ENCODE measurements around the gene KRTAP3-2.
"Not testable (repeated sequence)": the region's sequence is repeated elsewhere in the genome, so short reads cannot be mapped to it uniquely, and the experiment has no call there.

The KRTAP3-2 gene

DNA sequence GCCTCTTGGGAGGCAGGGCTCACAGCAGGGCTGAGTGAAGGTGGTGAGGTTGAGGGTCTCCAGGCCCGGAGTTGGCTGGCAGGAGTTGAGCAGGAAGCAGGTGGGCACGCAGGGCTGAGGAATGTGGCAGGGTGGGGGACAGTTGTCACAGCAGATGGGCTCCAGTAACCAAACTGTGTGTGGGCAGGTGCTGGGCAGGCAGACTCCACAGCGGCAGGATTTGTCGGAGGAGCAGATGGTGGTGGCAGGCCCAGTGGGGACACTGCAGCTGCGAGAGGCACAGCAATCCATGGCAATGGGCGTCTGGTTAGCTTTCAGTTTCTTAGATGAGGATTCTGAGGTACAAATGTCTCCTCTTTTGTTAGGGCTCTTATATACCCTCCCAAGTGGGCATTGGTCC is at the start of gene KRTAP3-2:
KRTAP3-2 (minus strand) TSS at position 344 of the 400 bp plus-strand sequence; CDS start at position 291, 53 bp downstream.
- not testable (repeated sequence) for DNase-seq (ENCODE audit: low read depth in 2 of 2)

DNA sequence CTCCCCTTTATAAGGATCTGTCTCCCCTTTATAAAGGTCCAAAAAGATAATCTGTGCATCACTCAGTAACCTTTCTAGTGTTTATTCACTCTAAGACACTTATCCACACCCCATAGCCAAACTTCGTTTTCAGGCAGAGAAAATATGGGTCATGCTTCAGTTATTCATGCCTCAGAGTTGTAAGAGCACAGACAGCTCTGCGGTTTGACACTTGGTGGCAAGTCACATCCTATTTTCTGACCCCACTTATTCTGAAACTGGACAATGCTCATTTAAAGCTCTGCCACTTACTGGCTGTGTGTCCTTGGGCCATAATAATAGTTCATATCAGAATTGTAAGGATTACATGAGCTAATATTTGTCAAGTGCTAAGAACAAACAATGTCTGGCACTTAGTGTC is 49.4 kb upstream of the KRTAP3-2 start:
- DNase-seq (ENCODE audit: low read depth in 2 of 2) = no peak

DNA sequence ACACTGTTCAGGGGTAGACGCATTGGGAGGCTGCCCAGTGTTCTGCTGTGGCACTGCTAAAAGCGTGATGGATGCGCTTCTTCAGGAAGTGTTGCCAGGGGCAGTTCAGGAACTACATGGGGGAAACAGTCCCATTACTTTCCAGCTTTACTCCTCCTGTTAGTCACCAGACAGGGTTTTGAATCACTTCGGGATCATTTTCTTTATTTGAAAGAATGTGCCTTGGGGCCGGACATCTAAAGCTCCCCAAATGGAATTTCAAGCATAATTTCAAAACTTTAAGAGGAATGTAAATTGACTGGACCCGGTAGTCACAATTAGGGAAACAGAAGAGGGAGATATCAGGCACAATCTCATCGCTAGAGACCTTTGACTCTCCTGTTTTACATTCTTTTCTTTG is 48.7 kb upstream of the KRTAP3-2 start:
- no peak for DNase-seq (ENCODE audit: low read depth in 2 of 2)

DNA sequence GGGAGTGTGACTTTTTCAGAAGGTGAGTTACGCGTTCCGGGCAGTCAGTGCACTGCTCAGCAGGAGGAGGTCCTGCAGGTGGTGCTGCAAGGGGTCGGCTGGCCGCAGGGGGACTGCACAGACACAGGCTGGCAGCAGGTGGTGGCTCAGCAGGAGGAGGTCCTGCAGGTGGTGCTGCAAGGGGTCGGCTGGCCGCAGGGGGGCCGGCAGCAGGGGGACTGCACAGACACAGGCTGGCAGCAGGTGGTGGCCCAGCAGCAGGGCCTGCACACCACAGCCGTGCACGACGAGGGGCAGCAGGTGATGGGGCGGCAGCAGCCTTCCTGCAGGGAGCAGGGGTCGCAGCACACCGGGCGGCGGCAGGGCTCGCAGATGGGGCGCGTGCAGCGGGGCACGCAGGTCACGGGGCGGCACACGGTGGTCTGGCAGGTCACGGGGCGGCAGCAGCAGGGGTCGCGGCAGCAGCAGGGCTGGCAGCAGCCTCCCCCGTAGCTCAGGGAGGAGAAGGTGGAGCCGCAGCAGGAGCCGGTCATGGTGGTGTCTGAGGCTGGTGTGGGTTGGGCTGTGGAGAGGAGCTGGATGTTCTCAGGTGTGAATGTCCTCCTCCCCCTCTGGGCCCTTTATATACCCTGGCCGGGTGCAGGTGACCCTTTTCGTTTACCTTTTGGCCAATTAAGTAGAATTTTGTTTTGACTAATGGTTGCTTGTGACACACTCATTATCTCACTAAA is 47.2 kb upstream of the KRTAP3-2 start, which contains the start of gene KRTAP2-1:
KRTAP2-1 (minus strand) TSS at position 582 of the 731 bp plus-strand sequence; CDS start at position 533, 49 bp downstream.
- not testable (repeated sequence) for DNase-seq (ENCODE audit: low read depth in 2 of 2)

DNA sequence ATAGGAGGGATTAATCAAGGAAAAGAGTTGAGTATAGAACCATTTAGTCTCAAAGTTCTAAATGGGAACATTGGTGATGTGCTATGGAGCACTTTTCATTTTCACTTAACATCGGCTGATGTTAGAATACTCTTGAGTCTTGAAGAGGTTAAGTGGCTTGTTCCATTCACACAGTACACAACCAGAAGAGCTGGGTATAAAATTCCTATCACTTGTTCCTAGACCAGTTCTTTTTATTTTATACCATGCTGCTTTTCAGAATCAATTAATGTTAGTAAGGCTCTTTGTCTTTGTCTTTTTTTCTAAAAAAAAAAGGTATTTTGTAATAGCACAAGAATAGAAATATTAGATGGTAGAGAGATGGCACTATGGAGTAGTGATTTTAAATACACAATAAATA is 43.2 kb upstream of the KRTAP3-2 start:
- no peak for DNase-seq (ENCODE audit: low read depth in 2 of 2)

DNA sequence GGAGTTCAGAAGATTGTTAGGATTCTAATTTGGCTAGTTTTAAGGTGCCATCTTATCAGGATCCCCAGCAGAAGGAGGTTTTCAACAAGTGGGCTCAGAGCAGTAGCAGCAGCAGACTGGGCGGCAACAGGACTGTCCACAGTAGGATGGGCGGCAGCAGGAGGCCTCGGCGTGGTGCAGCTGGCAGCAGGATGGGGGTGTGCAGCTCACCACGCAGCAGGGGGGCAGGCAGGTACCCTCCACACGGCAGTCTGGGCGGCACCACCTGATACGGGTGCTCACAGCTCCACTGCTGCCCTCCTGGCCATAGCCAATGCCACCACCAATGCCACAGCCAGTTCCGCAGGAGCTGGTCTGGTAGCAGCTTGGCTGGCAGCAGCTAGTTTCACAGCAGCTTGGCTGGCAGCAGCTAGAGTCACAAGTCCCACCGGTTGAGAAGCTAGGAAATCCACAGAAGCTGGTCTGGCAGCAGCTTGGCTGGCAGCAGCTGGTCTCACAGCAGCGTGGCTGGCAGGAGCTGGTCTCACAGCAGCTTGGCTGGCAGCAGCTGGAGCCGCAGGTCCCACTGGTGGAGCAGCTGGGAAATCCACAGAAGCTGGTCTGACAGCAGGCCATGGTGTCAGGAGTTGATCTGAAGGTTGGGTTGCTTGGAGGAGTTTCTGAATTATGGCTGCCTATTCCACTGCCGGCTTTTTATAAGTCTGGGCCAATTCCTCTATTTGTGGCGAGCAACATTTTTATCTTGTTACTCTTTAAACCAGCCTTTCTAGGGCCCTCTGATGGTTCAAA is 41.3 kb upstream of the KRTAP3-2 start, which contains the start of gene KRTAP1-1:
KRTAP1-1 (minus strand) TSS at position 668 of the 789 bp plus-strand sequence; CDS start at position 615, 53 bp downstream.
- DNase-seq (ENCODE audit: low read depth in 2 of 2) = not testable (repeated sequence)

DNA sequence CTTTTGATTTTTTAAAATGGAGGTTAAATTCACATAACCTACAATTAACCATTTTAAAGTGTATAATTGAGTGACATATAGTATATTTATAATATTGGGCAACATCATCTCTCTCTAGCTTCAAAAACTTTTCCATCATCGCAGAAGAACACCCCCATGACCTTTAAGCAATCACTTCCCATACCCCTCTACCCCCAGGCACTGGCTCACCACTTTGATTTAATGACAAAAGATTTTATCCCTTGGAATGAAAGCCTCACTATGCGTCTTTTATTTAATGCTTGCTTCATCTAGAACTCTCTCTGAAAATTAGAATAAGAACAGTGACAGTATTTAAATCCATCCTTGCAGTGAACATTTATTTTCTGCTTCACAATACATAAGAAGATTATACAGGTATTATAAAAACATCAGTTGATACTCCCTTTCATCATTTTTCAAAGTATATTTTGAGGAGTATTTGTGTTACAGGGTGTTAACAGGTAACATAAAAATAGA is 38.2 kb upstream of the KRTAP3-2 start:
- no peak for DNase-seq (ENCODE audit: low read depth in 2 of 2)

DNA sequence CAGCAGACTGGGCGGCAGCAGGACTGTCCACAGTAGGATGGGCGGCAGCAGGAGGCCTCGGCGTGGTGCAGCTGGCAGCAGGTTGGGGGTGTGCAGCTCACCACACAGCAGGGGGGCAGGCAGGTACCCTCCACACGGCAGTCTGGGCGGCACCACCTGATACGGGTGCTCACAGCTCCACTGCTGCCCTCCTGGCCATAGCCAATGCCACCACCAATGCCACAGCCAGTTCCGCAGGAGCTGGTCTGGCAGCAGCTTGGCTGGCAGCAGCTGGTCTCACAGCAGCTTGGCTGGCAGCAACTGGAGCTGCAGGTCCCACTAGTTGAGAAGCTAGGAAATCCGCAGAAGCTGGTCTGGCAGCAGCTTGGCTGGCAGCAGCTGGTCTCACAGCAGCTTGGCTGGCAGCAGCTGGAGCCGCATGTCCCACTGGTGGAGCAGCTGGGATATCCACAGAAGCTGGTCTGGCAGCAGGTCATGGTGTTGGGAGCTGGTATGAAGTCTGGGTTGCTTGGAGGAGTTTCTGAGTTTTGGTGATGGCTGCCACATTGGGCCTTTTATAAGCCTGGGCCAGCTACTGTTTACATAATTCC is 34.7 kb upstream of the KRTAP3-2 start, which contains the start of gene KRTAP1-3:
KRTAP1-3 (minus strand) TSS at position 529 of the 590 bp plus-strand sequence; CDS start at position 476, 53 bp downstream.
- DNase-seq (ENCODE audit: low read depth in 2 of 2) = not testable (repeated sequence)

DNA sequence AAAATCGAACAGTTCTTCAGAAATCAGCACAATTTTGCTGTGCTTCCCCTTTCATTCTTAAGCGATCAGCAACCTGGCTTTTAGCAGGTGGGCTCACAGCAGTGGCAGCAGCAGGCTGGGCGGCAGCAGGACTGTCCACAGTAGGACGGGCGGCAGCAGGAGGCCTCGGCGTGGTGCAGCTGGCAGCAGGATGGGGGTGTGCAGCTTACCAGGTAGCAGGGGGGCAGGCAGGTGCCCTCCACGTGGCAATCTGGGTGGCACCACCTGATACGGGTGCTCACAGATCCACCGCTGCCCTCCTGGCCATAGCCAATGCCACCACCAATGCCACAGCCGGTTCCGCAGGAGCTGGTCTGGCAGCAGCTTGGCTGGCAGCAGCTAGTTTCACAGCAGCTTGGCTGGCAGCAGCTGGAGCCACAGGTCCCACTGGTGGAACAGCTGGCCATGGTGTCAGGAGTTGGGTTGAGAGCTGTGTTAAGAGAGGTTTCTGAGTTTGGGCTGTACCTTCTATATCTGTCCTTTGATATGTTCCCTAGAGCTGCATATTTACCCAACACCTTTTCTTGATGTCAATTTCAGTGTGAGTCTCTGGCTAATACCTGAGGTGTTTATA is 30.0 kb upstream of the KRTAP3-2 start, which contains the start of gene KRTAP1-4:
KRTAP1-4 (minus strand) TSS at position 563 of the 613 bp plus-strand sequence; CDS start at position 446, 117 bp downstream.
- DNase-seq (ENCODE audit: low read depth in 2 of 2) = no peak

DNA sequence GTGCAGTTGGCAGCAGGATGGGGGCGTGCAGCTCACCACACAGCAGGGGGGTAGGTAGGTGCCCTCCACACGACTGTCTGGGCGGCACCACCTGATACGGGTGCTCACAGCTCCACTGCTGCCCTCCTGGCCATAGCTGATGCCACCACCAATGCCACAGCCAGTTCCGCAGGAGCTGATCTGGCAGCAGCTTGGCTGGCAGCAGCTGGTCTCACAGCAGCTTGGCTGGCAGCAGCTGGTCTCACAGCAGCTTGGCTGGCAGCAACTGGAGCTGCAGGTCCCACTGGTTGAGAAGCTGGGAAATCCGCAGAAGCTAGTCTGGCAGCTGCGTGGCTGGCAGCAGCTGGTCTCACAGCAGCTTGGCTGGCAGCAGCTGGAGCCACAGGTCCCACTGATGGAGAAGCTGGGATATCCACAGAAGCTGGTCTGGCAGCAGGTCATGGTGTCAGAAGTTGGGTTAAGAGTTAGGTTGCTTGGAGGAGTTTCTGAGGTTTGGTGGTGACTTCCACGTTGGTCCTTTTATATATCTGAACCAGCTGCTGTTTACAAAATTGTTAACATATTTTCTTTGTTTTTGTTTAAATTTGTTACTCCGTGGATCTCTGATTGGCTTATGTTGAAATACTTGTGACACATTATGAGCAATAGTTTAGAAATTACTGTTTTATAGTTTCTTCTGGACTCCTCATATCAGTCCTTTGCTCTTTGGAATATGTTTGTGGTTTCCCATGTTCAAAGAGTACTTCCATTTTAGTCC is 27.2 kb upstream of the KRTAP3-2 start, which contains the start of gene KRTAP1-5:
KRTAP1-5 (minus strand) TSS at position 494 of the 757 bp plus-strand sequence; CDS start at position 441, 53 bp downstream.
- DNase-seq (ENCODE audit: low read depth in 2 of 2) = no peak

DNA sequence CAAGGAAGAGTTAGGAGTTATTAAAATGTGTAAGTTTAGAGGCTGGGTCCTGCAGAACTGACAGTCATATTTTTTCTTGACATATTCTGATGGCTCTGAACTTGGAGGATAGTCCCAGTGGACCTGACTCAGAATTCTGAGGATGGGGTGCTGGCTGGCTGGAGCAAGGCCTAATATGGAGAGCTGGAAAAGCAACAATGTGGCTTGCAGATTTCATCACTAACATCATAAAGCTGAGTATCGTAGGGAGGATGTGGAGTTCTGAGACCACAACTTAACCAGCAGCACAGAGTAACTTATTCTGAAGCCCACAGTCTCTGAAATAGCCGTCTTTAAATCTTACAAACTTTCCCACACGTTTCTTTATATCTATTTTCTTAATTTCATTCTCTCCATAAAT is 25.0 kb upstream of the KRTAP3-2 start:
- no peak for DNase-seq (ENCODE audit: low read depth in 2 of 2)

DNA sequence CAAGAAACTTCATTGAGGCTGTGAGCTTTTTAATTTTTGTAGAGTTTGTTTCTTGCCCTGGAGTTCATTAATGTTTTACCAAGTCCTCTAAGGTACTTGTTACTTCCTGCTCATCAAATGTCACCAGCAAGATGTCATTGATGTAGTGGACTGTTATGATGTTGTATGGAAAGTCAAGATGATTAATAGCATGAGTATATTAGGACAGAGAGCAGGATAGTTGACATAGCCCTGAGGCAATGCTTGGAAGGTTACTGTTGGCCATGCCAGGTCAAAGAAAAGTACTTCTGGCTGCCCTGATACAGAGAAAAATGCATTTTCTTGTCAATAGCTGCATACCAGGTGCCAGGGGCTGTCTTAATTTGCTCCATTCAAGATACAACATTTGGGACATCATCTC is 20.6 kb upstream of the KRTAP3-2 start:
- DNase-seq (ENCODE audit: low read depth in 2 of 2) = no peak

DNA sequence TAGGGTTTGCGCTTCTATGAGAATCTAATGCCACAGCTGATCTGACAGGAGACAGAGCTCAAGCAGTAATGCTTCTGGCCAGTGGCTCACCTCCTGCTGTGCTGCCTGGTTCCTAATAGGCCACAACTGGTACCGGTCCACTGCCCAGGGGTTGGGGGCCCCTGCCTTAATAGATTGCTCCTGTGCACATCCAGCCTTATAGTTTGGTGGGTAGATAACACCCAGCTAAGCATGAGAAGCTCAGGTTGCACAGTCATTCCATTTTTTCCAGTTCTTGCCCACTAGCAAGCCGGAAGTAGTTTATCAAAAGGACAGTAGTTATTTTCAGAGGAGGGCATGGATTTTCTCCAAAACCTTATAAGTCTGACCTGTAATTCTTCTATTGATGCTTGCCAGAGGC is 19.7 kb upstream of the KRTAP3-2 start:
- DNase-seq (ENCODE audit: low read depth in 2 of 2) = no peak

DNA sequence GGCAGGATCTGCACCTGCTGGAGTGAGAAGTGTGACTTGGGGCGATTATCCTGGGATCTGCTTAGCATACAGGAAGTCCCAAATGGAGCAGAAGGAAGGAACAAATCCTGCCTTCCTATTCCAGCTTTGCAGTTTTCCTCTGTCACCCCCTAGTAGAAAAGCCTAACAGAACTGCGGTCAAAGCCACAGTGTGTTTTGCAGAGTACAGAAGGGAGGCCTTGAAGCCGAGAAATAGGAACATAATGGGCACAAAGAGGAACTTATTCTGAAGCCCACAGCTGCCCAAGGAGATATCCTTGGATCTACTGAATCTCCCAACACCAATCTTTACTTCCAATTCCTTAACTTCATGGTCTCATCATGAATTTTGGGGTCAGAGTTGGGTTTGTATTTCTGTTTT is 18.8 kb upstream of the KRTAP3-2 start:
- DNase-seq (ENCODE audit: low read depth in 2 of 2) = no peak

DNA sequence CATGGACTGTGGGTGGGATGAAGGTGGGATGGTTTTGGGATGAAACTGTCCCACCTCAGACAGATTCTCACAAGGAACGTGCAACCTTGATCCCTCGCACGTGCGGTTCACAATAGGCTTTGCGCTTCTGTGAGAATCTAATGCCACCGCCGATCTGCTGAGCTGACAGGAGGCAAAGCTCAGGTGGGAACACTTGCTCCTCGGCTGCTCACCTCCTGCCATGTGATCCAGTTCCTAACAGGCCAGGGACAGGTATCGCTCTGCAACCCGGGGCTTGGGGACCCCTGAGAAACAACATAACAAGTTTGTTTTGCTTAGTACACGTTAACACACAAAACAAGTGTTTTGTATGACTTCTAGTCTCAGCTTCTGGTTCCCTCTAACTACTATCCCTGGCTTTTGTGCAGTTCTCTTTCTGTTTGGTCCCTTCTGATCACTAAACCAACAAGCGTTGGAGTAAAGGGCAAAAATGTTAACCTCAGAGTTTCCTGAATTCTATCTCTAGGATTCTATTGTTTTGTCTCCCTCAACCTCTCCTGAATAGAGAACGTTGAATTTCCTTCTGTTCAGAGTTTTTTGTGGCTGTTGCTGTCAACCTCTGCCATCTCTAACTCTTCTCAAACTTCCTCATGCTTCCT is 17.0 kb upstream of the KRTAP3-2 start:
- no peak for DNase-seq (ENCODE audit: low read depth in 2 of 2)

DNA sequence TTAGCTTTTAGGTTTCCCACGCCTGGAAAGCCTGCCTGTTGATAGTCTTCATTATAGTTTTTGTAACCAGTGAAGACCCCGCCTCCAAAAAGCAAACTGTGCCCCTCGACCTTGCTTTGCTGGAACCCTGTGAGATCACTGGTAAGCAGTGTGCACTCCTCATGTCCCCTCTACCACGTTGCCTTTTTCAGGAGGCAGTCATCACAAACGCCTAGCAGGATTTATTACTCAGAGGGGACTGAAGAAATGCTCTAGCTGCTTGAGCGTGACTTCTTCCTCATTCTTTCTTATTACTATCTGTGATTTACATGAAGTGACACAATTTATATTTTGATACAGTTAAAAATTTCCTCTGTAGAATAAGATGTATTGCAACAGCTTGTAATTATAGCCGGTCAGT is 15.7 kb upstream of the KRTAP3-2 start:
- DNase-seq (ENCODE audit: low read depth in 2 of 2) = no peak

DNA sequence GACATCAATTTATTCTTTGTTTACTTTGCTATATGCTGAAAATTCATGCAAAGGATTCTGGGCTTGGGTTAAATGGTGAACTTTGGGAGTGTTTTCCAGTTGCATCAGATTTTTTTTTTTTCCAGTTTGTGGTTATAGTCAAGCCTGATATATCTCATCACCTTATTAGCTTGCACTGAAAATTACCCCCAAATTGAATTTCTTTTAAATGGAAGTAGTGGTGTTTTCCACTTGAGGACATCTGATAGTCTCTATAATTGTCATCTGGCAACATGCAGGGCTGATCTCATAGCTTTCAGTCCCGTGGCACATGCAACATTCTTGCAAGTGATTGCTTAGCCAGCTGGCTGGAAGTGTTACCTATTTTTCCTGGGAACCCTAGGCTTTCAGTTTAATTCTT is 13.9 kb upstream of the KRTAP3-2 start:
- no peak for DNase-seq (ENCODE audit: low read depth in 2 of 2)

DNA sequence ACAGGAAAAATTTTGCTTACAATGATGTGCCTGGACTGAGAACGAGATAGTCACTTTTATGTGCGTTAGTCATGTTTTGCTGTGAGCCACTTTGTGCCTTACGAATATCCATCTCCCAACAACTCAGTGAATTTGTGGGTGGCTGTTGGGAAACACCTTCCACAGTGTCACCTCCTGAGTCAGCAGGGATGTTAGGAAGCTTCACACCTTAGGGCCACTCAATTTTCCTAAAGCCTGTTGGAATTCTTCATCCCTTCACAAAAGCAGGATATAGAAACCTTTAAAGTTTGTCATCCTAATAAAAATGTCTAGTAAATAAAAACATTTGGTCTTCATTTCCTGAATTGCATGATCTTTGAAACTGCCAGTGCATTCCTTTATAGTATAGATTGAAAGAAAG is 13.5 kb upstream of the KRTAP3-2 start:
- DNase-seq (ENCODE audit: low read depth in 2 of 2) = no peak

DNA sequence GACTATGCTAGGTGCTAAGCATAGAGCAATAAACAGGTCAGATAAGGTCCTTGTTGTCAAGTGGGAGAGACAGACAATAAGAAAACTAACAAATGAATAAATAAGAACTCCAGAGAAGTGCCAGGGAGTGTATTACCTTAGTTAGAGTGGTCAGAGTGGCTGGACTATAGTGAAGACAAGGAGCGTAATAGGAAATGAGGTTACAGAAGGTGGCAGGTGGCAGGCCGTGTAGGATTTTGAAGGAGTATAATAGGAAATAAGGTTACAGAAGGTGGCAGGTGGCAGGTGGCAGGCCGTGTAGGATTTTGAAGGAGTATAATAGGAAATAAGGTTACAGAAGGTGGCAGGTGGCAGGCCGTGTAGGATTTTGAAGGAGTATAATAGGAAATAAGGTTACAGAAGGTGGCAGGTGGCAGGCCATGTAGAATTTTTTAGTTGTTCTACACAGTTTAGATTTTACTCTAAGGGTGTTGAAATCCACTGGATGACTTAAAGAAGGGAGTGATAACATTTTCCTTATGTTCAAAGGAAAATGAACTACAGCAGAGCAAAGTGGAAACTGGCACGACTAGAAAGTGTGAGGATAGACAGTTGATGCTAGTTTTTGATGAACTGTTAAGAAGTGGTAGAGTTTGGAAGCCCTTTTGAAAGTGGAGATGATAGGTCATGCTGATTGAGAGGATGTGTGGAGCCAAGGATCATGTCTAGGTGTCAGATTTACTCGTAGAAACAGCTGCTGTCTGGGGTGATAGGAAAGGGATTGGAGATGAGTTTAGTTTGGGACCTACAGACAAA is 12.8 kb upstream of the KRTAP3-2 start:
- DNase-seq (ENCODE audit: low read depth in 2 of 2) = no peak

Measured in stimulated activated CD4-positive, alpha-beta T cell treated with anti-CD3 and anti-CD28 coated beads, Interleukin-12 subunit alpha, Interleukin-12 subunit beta, amount 100 ng/mL, for 24 hours (primary cell).